HepG2 (cell line): Measurements from ENCODE around the gene CEP170. TPM values are rescaled to one million over a fixed set of nuclear protein-coding genes. Genes with fewer than 3 reads are reported as not detected.
"Not testable (repeated sequence)": the region's sequence is repeated elsewhere in the genome, so short reads cannot be mapped to it uniquely, and the experiment has no call there.

Source experiments
- ATAC-seq: fragments of 200-7000 bp; cut with Tn5 transposase; 3 replicates; pipeline ENCODE4 v1.9.1; 2020; ENCODE audit warnings: mild to moderate bottlenecking, moderate library complexity
- BruUV-seq: library from RNA; stranded (reverse); fragments of 400-500 nt; replicated peaks from 2 replicates; lab custom pipeline; 2021; lab: Mats Ljungman, UMichigan
- CTCF ChIA-PET: fragments of 300-600 bp; formaldehyde crosslinking; extraction: SDS; loops from one replicate; lab custom pipeline; 2021; ENCODE audit warnings: low total read pairs, inconsistent platforms, low intra/inter-chr PET ratio; lab: Yijun Ruan, JAX
- POLR2A ChIA-PET: fragments of 350-600 bp; sonication (Branson Sonifier 250); formaldehyde crosslinking; loops from one replicate; lab custom pipeline; 2020; ENCODE audit warnings: antibody characterized with exemption, inconsistent platforms; lab: Yijun Ruan, JAX
- DNase-seq: peaks from one replicate; pipeline ENCODE4 v3.0.0-alpha.2; 2015; ENCODE audit warnings: low spot score
- FAIRE-seq: peaks from 3 replicates; lab custom pipeline; 2011; peaks lifted over from hg19 to GRCh38; lab: Jason Lieb, UNC
- H2AFZ ChIP-seq: one replicate; pipeline ENCODE4 v1.6.1; 2011; ENCODE audit warnings: low read length, inconsistent platforms
- H3K27ac ChIP-seq: fragments of 300-600 bp; 3 replicates; pipeline ENCODE4 v1.8.0; 2011; ENCODE audit warnings: mixed run types, mild to moderate bottlenecking, mixed read lengths, low read length, inconsistent platforms; ENCODE audit not compliant: insufficient read depth; ENCODE audit errors: extremely low read length
- H3K27me3 ChIP-seq, 2 experiments: fragments of 200-600 bp in 1 of 2; 2 replicates in 1 of 2; 3 replicates in 1 of 2; pipeline versions ENCODE4 v1.6.0 to v1.8.0; 2011; ENCODE audit warnings: low read length in 2 of 2, mild to moderate bottlenecking in 2 of 2, moderate library complexity in 2 of 2, inconsistent platforms in 1 of 2; ENCODE audit not compliant: insufficient read depth in 2 of 2, control insufficient read depth in 1 of 2
- H3K36me3 ChIP-seq, 2 experiments: fragments of 200-600 bp in 1 of 2; replicated peaks in 1 of 2; 2 replicates in 1 of 2; 3 replicates in 1 of 2; pipeline versions ENCODE4 v1.5.1 to v1.8.0; 2011; ENCODE audit warnings: low read length in 2 of 2, inconsistent platforms in 1 of 2; ENCODE audit not compliant: insufficient read depth in 2 of 2, control insufficient read depth in 1 of 2
- H3K4me1 ChIP-seq: 2 replicates; pipeline ENCODE4 v1.5.1; 2012; ENCODE audit warnings: low read length, inconsistent platforms; ENCODE audit not compliant: insufficient read depth
- H3K4me2 ChIP-seq: 2 replicates; pipeline ENCODE4 v1.6.0; 2011; ENCODE audit warnings: low read depth, low read length, inconsistent platforms
- H3K4me3 ChIP-seq, 3 experiments: fragments of 200-600 bp in 1 of 3; sonication (generic), shearing (Covaris generic) in 1 of 3; replicated peaks in 1 of 3; 2 replicates each; pipeline ENCODE4 v1.5.1; 2011 to 2016; ENCODE audit warnings: low read length in 3 of 3, inconsistent platforms in 2 of 3, low read depth in 2 of 3, mild to moderate bottlenecking in 2 of 3, control low read depth in 1 of 3, mixed read lengths in 1 of 3; ENCODE audit not compliant: insufficient read depth in 1 of 3
- H3K79me2 ChIP-seq: one replicate; pipeline ENCODE4 v1.6.1; 2011; ENCODE audit warnings: low read length, inconsistent platforms; ENCODE audit not compliant: insufficient read depth
- H3K9ac ChIP-seq: 2 replicates; pipeline ENCODE4 v1.6.0; 2011; ENCODE audit warnings: mild to moderate bottlenecking, low read depth, low read length, inconsistent platforms; ENCODE audit not compliant: insufficient read depth
- H3K9me3 ChIP-seq: 2 replicates; pipeline ENCODE4 v1.5.1; 2012; ENCODE audit warnings: mild to moderate bottlenecking, low read length
- H4K20me1 ChIP-seq: 2 replicates; pipeline ENCODE4 v1.6.0; 2011; ENCODE audit warnings: inconsistent platforms, mild to moderate bottlenecking, low read length, moderate library complexity; ENCODE audit not compliant: insufficient read depth
- MAFF ChIP-seq: IDR thresholded peaks from 2 replicates; pipeline ENCODE4 v1.6.1; 2011; ENCODE audit warnings: low read depth, low read length, improper control_type of control experiment
- MAFK ChIP-seq, 2 experiments: IDR thresholded peaks in 1 of 2; conservative IDR thresholded peaks in 1 of 2; 2 replicates each; pipeline ENCODE4 v1.6.1; 2011; ENCODE audit warnings: improper control_type of control experiment in 2 of 2, low read length in 2 of 2
- WGBS: methylation state at CpG from one replicate; pipeline ENCODE4 v1.1.6; 2017; ENCODE audit warnings: low lambda C conversion rate; 5-methylcytosine and 5-hydroxymethylcytosine counted together
- in situ Hi-C: cut with HindIII; loops from 2 replicates; pipeline ENCODE4 v1.10.0; 2017; ENCODE audit warnings: low pct_unique_long_range_greater_than_20kb; ENCODE audit not compliant: extremely low pct_ligation_motif_present
- intact Hi-C: fragments of 100-400 bp; cut with micrococcal nuclease; formaldehyde crosslinking; loops from one replicate; pipeline ENCODE4 v1.10.0; 2022; ENCODE audit not compliant: unreplicated experiment
- polyA plus RNA-seq, 8 experiments: library from polyadenylated mRNA; depleted of rRNA in 3 of 8; stranded (reverse) in 7 of 8; unstranded in 1 of 8; fragments of >200 nt; fragmentation: Illumina TruSeq in 4 of 8; extraction: Trizol in 4 of 8; gene quantifications; 2 replicates each; pipeline versions ENCODE4 v1.2.1 to v1.2.3, GENCODE V29; 2011 to 2016; ENCODE audit warnings: low read depth in 4 of 8, missing spikeins in 1 of 8, mixed read lengths in 1 of 8; ENCODE audit not compliant: insufficient read depth in 1 of 8
- total RNA-seq, 5 experiments: library from RNA; depleted of rRNA; stranded (reverse); fragments of >200 nt; fragmentation: Illumina TruSeq; extraction: Trizol; gene quantifications; 2 replicates each; pipeline ENCODE4 v1.2.3, GENCODE V29; 2016; ENCODE audit warnings: low read depth in 1 of 5

CEP170 gene
- total and polyA plus RNA-seq, 2 of the 13 experiments (the other 11 are each of a cell fraction or from before 2014, with no cell fraction given), result 23.0 to 28.6 TPM

DNA sequence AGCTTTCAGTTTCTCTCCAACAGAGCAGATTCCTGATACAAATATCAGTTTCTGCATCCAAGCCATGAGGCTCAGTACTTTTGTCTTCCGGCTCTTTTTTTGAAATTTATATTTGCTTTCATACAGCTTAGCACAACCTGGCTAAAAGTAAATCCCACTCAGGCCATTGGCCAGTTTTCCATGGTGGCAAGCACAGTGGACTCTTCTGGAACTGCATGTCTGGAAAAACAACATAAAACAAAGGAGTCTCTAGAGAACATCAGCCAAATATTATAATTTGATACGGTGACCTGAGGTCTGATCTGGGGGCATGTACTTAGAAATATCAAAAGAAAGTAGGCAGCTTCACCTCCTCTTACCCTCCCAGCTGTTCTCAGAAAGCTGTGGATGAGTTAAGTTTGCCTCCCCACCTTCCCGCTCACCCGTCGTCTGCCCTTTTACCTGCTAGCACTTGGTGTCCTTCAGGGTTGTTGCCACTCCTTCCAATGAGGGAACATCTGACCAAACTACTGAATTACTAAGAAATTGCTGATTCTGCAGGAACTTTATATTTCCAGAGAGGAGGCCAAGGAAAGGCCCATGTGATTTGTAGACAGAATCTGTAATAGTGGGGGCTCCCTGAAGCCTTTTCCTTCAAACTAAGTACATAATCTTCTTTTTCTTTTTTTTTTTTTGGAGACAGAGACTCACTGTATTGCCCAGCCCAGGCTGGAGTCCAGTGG, 136.3 kb downstream of the CEP170 start:
- H3K9me3 ChIP-seq, H3K36me3 ChIP-seq, intact Hi-C loops, H3K27me3 ChIP-seq, H3K4me2 ChIP-seq, H3K4me3 ChIP-seq, BruUV-seq, CTCF ChIA-PET, DNase-seq, H2AFZ ChIP-seq, H3K4me1 ChIP-seq, in situ Hi-C loops, H3K79me2 ChIP-seq, POLR2A ChIA-PET, FAIRE-seq, H3K27ac ChIP-seq, H3K9ac ChIP-seq, H4K20me1 ChIP-seq: not testable (repeated sequence)
- 58% methylated on average over 5 of the region's 5 CpGs for WGBS
- peak; percentile 52 for ATAC-seq
- TF ChIP-seq MAFF, result 0 out of 2 replicates have a peak, but pooled peaks have one; percentile 43
- peak; percentile 29 to 62; a peak in 3 of 4 replicates for TF ChIP-seq MAFK (conservative IDR thresholded peaks at IDR 0.05 in 1 of 2, IDR thresholded peaks at IDR 0.05 in 1 of 2; ENCODE audit: low read length in 2 of 2)

DNA sequence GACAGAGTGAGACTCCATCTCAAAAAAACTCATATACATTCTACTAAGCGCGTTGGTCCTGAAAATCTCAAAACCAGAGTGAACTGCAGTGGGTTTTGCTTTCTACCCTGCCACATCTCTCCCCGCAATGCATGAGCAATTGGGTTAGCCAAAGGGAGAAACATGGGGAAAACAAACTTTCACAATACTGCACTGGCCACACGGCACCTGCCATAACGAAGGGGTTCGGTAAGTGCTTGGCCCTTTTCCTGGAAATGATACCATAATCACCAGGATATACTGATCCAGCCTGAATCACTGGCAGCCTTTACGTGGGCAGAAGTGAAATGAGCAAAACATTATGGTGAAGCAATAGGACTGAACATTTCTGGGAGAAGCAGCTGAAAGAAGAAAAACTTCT, 138.9 kb downstream of the CEP170 start:
- in situ Hi-C loops, H3K9ac ChIP-seq, H4K20me1 ChIP-seq, H3K4me3 ChIP-seq, H3K27ac ChIP-seq, intact Hi-C loops, BruUV-seq, POLR2A ChIA-PET, H3K27me3 ChIP-seq, H3K79me2 ChIP-seq, CTCF ChIA-PET, FAIRE-seq, H2AFZ ChIP-seq, H3K9me3 ChIP-seq, H3K36me3 ChIP-seq, H3K4me1 ChIP-seq, DNase-seq: not testable (repeated sequence)
- H3K4me2 ChIP-seq, result peak overlapping the region; percentile 39; the same call in 1 of the 2 replicates
- ATAC-seq, result peak; percentile 31
- 56% methylated on average over 7 of the region's 7 CpGs for WGBS
